SK-N-SH (cell line): ENCODE measurements around the gene NAT9. TPM values are rescaled to one million over a fixed set of nuclear protein-coding genes. Genes with fewer than 3 reads are reported as not detected.

Experiments used
- CTCF ChIA-PET: fragments of 300-600, 350-600 bp; formaldehyde crosslinking; extraction: SDS; loops from one replicate; lab custom pipeline; 2021; lab: Yijun Ruan, JAX
- POLR2A ChIA-PET: fragments of 350-600 bp; sonication (Branson Sonifier 250); formaldehyde crosslinking; extraction: SDS; loops from one replicate; lab custom pipeline; 2020; ENCODE audit warnings: antibody characterized with exemption, inconsistent platforms; lab: Yijun Ruan, JAX
- DNase-seq: peaks from one replicate; pipeline ENCODE4 v3.0.0; 2012
- H2AFZ ChIP-seq: fragments of 200-600 bp; sonication (generic); 2 replicates; pipeline ENCODE4 v1.8.1; 2016; ENCODE audit warnings: antibody characterized with exemption, mild to moderate bottlenecking, low read depth
- H3F3A ChIP-seq: fragments of 200-600 bp; sonication (generic); replicated peaks from 2 replicates; pipeline ENCODE3; 2016; ENCODE audit warnings: antibody characterized with exemption, mild to moderate bottlenecking; ENCODE audit not compliant: insufficient read depth
- H3K27ac ChIP-seq, 2 experiments: fragments of 200-500 bp in 1 of 2; fragments of 200-600 bp in 1 of 2; sonication (Bioruptor generic) in 1 of 2; sonication (generic), shearing (Covaris generic) in 1 of 2; 2 replicates each; pipeline versions ENCODE4 v1.5.1 to v1.6.1; 2014 to 2016; ENCODE audit warnings: low read depth in 2 of 2, inconsistent platforms in 1 of 2, low read length in 1 of 2, mild to moderate bottlenecking in 1 of 2, mixed read lengths in 1 of 2
- H3K27me3 ChIP-seq: fragments of 200-600 bp; sonication (generic), shearing (Covaris generic); 2 replicates; pipeline ENCODE4 v1.6.1; 2016; ENCODE audit warnings: mixed run types; ENCODE audit not compliant: insufficient read depth
- H3K36me3 ChIP-seq, 2 experiments: fragments of 200-500 bp in 1 of 2; fragments of 200-600 bp in 1 of 2; sonication (Bioruptor generic) in 1 of 2; sonication (generic) in 1 of 2; replicated peaks in 1 of 2; 2 replicates each; pipeline versions ENCODE3 to v1.5.1; 2014 to 2016; ENCODE audit warnings: low read length in 1 of 2, mild to moderate bottlenecking in 1 of 2; ENCODE audit not compliant: insufficient read depth in 2 of 2, control insufficient read depth in 1 of 2
- H3K4me1 ChIP-seq, 2 experiments: fragments of 200-500 bp in 1 of 2; fragments of 200-600 bp in 1 of 2; sonication (Bioruptor generic) in 1 of 2; sonication (generic), shearing (Covaris generic) in 1 of 2; 2 replicates each; pipeline versions ENCODE4 v1.5.1 to v1.6.1; 2014 to 2016; ENCODE audit warnings: low read depth in 1 of 2, low read length in 1 of 2, mixed run types in 1 of 2; ENCODE audit not compliant: insufficient read depth in 2 of 2, control insufficient read depth in 1 of 2
- H3K4me2 ChIP-seq: fragments of 200-600 bp; sonication (generic), shearing (Covaris generic); 2 replicates; pipeline ENCODE4 v1.6.1; 2017; ENCODE audit warnings: mixed run types
- H3K4me3 ChIP-seq, 2 experiments: fragments of 200-500 bp in 1 of 2; fragments of 200-600 bp in 1 of 2; sonication (Bioruptor generic) in 1 of 2; sonication (generic), shearing (Covaris generic) in 1 of 2; 2 replicates each; pipeline versions ENCODE4 v1.5.1 to v1.8.1; 2014 to 2016; ENCODE audit warnings: low read depth in 2 of 2, inconsistent platforms in 1 of 2, low read length in 1 of 2, mild to moderate bottlenecking in 1 of 2, mixed read lengths in 1 of 2, moderate library complexity in 1 of 2
- H3K79me2 ChIP-seq: fragments of 200-600 bp; sonication (generic); 2 replicates; pipeline ENCODE4 v1.8.1; 2017; ENCODE audit warnings: mild to moderate bottlenecking; ENCODE audit not compliant: insufficient read depth
- H3K9ac ChIP-seq: fragments of 200-600 bp; sonication (generic); 2 replicates; pipeline ENCODE4 v1.6.1; 2017; ENCODE audit warnings: mixed run types
- H3K9me2 ChIP-seq: fragments of 200-600 bp; sonication (generic); 2 replicates; pipeline ENCODE4 v1.6.1; 2017; ENCODE audit warnings: mixed run types
- H3K9me3 ChIP-seq: fragments of 200-600 bp; sonication (generic); 2 replicates; pipeline ENCODE4 v1.6.1; 2017; ENCODE audit warnings: mixed run types, mild to moderate bottlenecking, moderate library complexity
- H4K20me1 ChIP-seq: fragments of 200-600 bp; sonication (generic); 2 replicates; pipeline ENCODE4 v1.6.1; 2017; ENCODE audit warnings: mild to moderate bottlenecking, mixed run types; ENCODE audit not compliant: insufficient read depth
- CHD2 ChIP-seq: fragments of 150-350 bp; IDR thresholded peaks from 2 replicates; pipeline ENCODE4 v1.6.1; 2018; ENCODE audit warnings: low read length; ENCODE audit not compliant: partially characterized antibody
- ELF1 ChIP-seq: IDR thresholded peaks from 2 replicates; pipeline ENCODE4 v1.4.0; 2012
- EZH2phosphoT487 ChIP-seq: fragments of 200-600 bp; sonication (generic); IDR thresholded peaks from 2 replicates; pipeline ENCODE4 v1.6.1; 2017; ENCODE audit warnings: low read depth, mixed run types, mild to moderate bottlenecking, antibody characterized with exemption, moderate library complexity, borderline replicate concordance
- FOXJ3 ChIP-seq: sonication (generic); formaldehyde crosslinking; IDR thresholded peaks from 2 replicates; pipeline ENCODE4 v1.5.1; 2020; ENCODE audit warnings: mild to moderate bottlenecking, missing genetic modification reagents
- FOXM1 ChIP-seq: IDR thresholded peaks from 2 replicates; pipeline ENCODE4 v1.4.0; 2012; ENCODE audit warnings: low read depth, mild to moderate bottlenecking
- GABPA ChIP-seq: IDR thresholded peaks from 2 replicates; pipeline ENCODE4 v1.4.0; 2012; ENCODE audit warnings: low read depth, mild to moderate bottlenecking
- GATA2 ChIP-seq: sonication (generic); formaldehyde crosslinking; IDR thresholded peaks from 2 replicates; pipeline ENCODE4 v1.5.0; 2020; ENCODE audit warnings: mild to moderate bottlenecking, missing genetic modification reagents
- IRF3 ChIP-seq: fragments of 150-350 bp; IDR thresholded peaks from 2 replicates; pipeline ENCODE4 v1.6.1; 2016; ENCODE audit warnings: mild to moderate bottlenecking, low read depth, low read length
- JUND ChIP-seq: IDR thresholded peaks from 2 replicates; pipeline ENCODE4 v1.4.0; 2012
- MAX ChIP-seq: IDR thresholded peaks from 2 replicates; pipeline ENCODE4 v1.4.0; 2012; ENCODE audit warnings: low read depth
- MEF2A ChIP-seq: IDR thresholded peaks from 2 replicates; pipeline ENCODE4 v1.4.0; 2012; ENCODE audit warnings: low read depth, borderline replicate concordance
- MXI1 ChIP-seq: IDR thresholded peaks from 2 replicates; pipeline ENCODE4 v1.6.1; 2012; ENCODE audit warnings: mild to moderate bottlenecking, low read depth, low read length, improper control_type of control experiment
- NFIC ChIP-seq: IDR thresholded peaks from 2 replicates; pipeline ENCODE4 v1.4.0; 2012; ENCODE audit warnings: borderline replicate concordance
- NRF1 ChIP-seq: IDR thresholded peaks from 2 replicates; pipeline ENCODE4 v1.6.1; 2012; ENCODE audit warnings: low read depth, mild to moderate bottlenecking, low read length
- RAD21 ChIP-seq: IDR thresholded peaks from 2 replicates; pipeline ENCODE4 v1.6.1; 2012; ENCODE audit warnings: mild to moderate bottlenecking, low read length
- RCOR1 ChIP-seq: fragments of 150-350 bp; IDR thresholded peaks from 2 replicates; pipeline ENCODE4 v1.6.1; 2017; ENCODE audit warnings: antibody characterized with exemption, low read length
- RFX5 ChIP-seq: IDR thresholded peaks from 2 replicates; pipeline ENCODE4 v1.6.1; 2012; ENCODE audit warnings: mild to moderate bottlenecking, improper control_type of control experiment, low read length
- TAF1 ChIP-seq: IDR thresholded peaks from 2 replicates; pipeline ENCODE4 v1.6.1; 2012; ENCODE audit warnings: low read depth, mild to moderate bottlenecking, low read length, moderate library complexity, borderline replicate concordance
- TCF12 ChIP-seq: IDR thresholded peaks from 2 replicates; pipeline ENCODE4 v1.4.0; 2012
- USF2 ChIP-seq: fragments of 150-350 bp; IDR thresholded peaks from 2 replicates; pipeline ENCODE4 v1.6.1; 2017; ENCODE audit warnings: antibody characterized with exemption, low read length, low read depth, borderline replicate concordance
- ZBTB33 ChIP-seq: IDR thresholded peaks from 2 replicates; pipeline ENCODE4 v1.4.0; 2012; ENCODE audit warnings: low read depth, borderline replicate concordance
- WGBS: methylation state at CpG from one replicate; pipeline ENCODE4 v1.1.6; 2017; ENCODE audit warnings: low lambda C conversion rate; 5-methylcytosine and 5-hydroxymethylcytosine counted together
- polyA plus RNA-seq, 3 experiments: library from polyadenylated mRNA; depleted of rRNA; stranded (reverse); fragments of >200 nt; gene quantifications; 2 replicates each; pipeline ENCODE4 v1.2.3, GENCODE V29; 2012

Gene NAT9
- polyA plus RNA-seq, 1 of the 3 experiments (the other 2 are of a cell fraction): 117 TPM

- peak overlapping the region; percentile 75 for H3K4me2 ChIP-seq
- no peaks in the 10 kb centered on the region for H3K9me2 ChIP-seq
- H3K27ac ChIP-seq: peak overlapping the region; percentile 56 to 82; a peak in 3 of 4 replicates
- H3K4me1 ChIP-seq: peaks cover 23 to 25% of the 10 kb centered on the region in 2 experiments
- peaks cover 12 to 72% of the 10 kb centered on the region in 2 experiments for H3K36me3 ChIP-seq
- peak overlapping the region; percentile 32; the same call in 1 of the 2 replicates for H3K9ac ChIP-seq
- no peaks in the 10 kb centered on the region for H3K9me3 ChIP-seq
- CTCF ChIA-PET: interaction anchor here (0.6 to 98.1 kb wide), 10 partner anchors 7 to 283 kb away, joined by 3 to 3869 read pairs (median 5); partner anchors contain the start of genes FDXR, GRIN2C and NHERF1
- no peak for TF ChIP-seq RAD21
- TF ChIP-seq TCF12: peak; percentile 64; the same call in 1 of the 2 replicates
- TF ChIP-seq JUND: no peak
- TF ChIP-seq ZBTB33: no peak
- no peak for TF ChIP-seq MEF2A
- TF ChIP-seq MAX: peak; percentile 15; the same call in 1 of the 2 replicates
- TF ChIP-seq, all 33 proteins: peak for 2
- POLR2A ChIA-PET: interaction anchor here (1.1 kb wide), 1 partner anchor 10 kb away, joined by 3 read pairs; no protein-coding TSS in a partner anchor
- H3K4me3 ChIP-seq: no peak overlapping the region; a peak in 1 of 4 replicates
- H4K20me1 ChIP-seq: no peaks in the 10 kb centered on the region
- no peaks in the 10 kb centered on the region for H3K27me3 ChIP-seq
- H2AFZ ChIP-seq: no peak overlapping the region
- WGBS: 62% methylated on average over 4 of the region's 4 CpGs
- peak; percentile 64 for DNase-seq
- no peaks in the 10 kb centered on the region for H3K79me2 ChIP-seq
- peaks cover 24% of the 10 kb centered on the region for H3F3A ChIP-seq
Observed at GRCh38 chr17:74797824-74798223, 21.7 kb upstream of the NAT9 start.

GRCh38 chr17:74796866-74797265 is 20.7 kb upstream of the NAT9 start:
- Histone ChIP-seq H3K79me2 (no peaks in the 10 kb centered on the region), H3K4me3 (no peak overlapping the region), H3F3A (peaks cover 24% of the 10 kb centered on the region), H3K27me3 (no peaks in the 10 kb centered on the region), H3K4me2 (no peak overlapping the region), H3K4me1 (peaks cover 22 to 23% of the 10 kb centered on the region in 2 experiments), H3K9ac (no peak overlapping the region), H3K27ac (peak overlapping the region in 1 of 2 experiments; percentile 82; a peak in 1 of 4 replicates), H2AFZ (no peak overlapping the region), H3K36me3 (peaks cover 19 to 67% of the 10 kb centered on the region in 2 experiments), H4K20me1 (no peaks in the 10 kb centered on the region), H3K9me3 (no peaks in the 10 kb centered on the region), H3K9me2 (no peaks in the 10 kb centered on the region)
- WGBS: 96% methylated on average over 6 of the region's 6 CpGs
- DNase-seq: no peak
- TF ChIP-seq IRF3: no peak
- TF ChIP-seq RFX5: no peak
- no peak for TF ChIP-seq CHD2
- TF ChIP-seq NRF1: no peak
- no peak for TF ChIP-seq USF2
- no peak for TF ChIP-seq NFIC
- TF ChIP-seq FOXM1: no peak
- no peak for TF ChIP-seq TAF1
- TF ChIP-seq GABPA: no peak
- TF ChIP-seq ELF1: no peak
- TF ChIP-seq FOXJ3 (CRISPR knock-in tag): no peak
- TF ChIP-seq MXI1: no peak
- TF ChIP-seq TCF12: no peak
- TF ChIP-seq RCOR1: no peak
- TF ChIP-seq EZH2phosphoT487: no peak
- no peak for TF ChIP-seq GATA2 (CRISPR knock-in tag)
- POLR2A ChIA-PET: interaction anchor here (1.1 kb wide), 1 partner anchor 11 kb away, joined by 3 read pairs; no protein-coding TSS in a partner anchor
- CTCF ChIA-PET: interaction anchor here (1.6 to 98.1 kb wide), 6 partner anchors 6 to 63 kb away, joined by 4 to 3869 read pairs (median 453); partner anchors contain the start of genes FDXR, GRIN2C and NHERF1
